Posterior cingulate gyrus (tissue), 11 donors: Measurements from ENCODE around the gene PCDHGB4.
"Not testable (repeated sequence)": the region's sequence is repeated elsewhere in the genome, so short reads cannot be mapped to it uniquely, and the experiment has no call there.

ENCODE experiments used
- DNase-seq, 10 donors: peaks; one replicate each; pipeline versions ENCODE4 v3.0.0 to v3.0.0-alpha.2; 2020 to 2021; ENCODE audit warnings: mixed read lengths in 3 of 10
- intact Hi-C: fragments of 100-400 bp; cut with DNase I; formaldehyde crosslinking; loops from one replicate; pipeline ENCODE4 v1.15.1; 2023

PCDHGB4 gene

DNA sequence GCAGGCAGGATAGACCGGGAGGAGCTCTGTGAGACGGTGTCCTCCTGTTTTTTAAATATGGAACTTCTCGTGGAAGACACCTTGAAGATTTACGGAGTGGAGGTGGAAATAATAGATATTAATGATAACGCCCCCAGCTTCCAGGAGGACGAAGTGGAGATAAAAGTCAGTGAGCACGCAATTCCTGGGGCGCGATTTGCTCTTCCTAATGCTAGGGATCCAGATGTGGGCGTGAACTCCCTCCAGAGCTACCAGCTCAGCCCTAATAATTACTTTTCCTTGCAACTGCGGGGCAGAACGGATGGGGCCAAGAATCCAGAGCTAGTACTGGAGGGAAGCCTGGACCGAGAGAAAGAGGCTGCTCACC is 34.0 kb downstream of the PCDHGB4 start:
- intact Hi-C loops, result no loop called here
- no peak for DNase-seq

DNA sequence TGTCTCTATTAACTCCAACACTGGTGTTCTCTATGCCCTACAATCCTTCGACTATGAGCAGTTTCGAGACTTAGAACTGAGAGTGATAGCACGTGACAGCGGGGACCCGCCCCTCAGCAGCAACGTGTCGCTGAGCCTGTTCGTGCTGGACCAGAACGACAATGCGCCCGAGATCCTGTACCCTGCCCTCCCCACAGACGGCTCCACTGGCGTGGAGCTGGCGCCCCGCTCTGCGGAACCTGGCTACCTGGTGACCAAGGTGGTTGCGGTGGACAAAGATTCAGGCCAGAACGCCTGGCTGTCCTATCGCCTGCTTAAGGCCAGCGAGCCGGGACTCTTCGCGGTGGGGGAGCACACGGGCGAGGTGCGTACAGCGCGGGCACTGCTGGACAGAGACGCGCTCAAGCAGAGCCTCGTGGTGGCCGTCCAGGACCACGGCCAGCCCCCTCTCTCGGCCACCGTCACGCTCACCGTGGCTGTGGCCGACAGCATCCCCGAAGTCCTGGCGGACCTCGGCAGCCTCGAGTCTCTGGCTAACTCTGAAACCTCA is 35.3 kb downstream of the PCDHGB4 start:
- intact Hi-C loops, result no loop called here
- peak in 2 of 10 donors; percentile 59 for DNase-seq

DNA sequence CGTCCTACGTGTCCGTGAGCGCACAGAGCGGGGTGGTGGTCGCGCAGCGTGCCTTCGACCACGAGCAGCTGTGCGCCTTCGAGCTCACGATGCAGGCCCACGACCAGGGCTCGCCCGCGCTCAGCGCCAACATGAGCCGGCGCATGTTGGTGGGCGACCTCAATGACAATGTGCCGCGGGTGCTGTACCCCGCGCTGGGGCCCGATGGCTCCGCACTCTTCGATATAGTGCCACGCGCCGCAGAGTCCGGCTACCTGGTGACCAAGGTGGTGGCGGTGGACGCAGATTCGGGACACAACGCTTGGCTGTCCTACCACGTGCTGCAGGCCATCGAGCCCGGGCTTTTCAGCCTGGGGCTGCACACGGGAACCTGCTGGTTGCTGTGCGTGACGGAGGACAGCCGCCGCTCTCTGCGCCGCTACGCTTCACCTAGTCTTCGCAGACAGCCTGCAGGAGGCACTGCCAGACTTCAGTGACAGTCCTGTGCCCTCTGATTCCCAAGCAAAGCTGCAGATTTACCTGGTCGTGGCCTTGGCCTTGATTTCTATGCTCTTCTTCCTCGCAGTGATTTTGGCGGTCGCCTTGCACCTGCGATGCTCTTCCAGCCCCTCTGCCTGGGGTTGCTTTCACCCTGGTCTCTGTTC is 40.4 kb downstream of the PCDHGB4 start:
- intact Hi-C loops, result no loop called here
- no peak for DNase-seq

DNA sequence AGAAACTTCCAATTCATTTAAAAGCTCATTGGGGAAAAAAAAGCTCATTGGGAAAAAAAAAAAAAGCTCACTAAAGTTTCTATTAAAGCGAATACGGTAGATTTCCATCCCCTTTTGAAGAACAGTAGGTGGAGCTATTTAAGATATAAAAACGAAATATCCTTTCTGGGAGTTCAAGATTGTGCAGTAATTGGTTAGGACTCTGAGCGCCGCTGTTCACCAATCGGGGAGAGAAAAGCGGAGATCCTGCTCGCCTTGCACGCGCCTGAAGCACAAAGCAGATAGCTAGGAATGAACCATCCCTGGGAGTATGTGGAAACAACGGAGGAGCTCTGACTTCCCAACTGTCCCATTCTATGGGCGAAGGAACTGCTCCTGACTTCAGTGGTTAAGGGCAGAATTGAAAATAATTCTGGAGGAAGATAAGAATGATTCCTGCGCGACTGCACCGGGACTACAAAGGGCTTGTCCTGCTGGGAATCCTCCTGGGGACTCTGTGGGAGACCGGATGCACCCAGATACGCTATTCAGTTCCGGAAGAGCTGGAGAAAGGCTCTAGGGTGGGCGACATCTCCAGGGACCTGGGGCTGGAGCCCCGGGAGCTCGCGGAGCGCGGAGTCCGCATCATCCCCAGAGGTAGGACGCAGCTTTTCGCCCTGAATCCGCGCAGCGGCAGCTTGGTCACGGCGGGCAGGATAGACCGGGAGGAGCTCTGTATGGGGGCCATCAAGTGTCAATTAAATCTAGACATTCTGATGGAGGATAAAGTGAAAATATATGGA is 43.0 kb downstream of the PCDHGB4 start, which contains the start of gene PCDHGA12:
PCDHGA12 (plus strand) TSS at position 176 of the 782 bp plus-strand sequence; CDS start at position 429, 253 bp downstream.
- intact Hi-C loops, result no loop called here
- DNase-seq, result peak in 1 of 10 donors; percentile 87

DNA sequence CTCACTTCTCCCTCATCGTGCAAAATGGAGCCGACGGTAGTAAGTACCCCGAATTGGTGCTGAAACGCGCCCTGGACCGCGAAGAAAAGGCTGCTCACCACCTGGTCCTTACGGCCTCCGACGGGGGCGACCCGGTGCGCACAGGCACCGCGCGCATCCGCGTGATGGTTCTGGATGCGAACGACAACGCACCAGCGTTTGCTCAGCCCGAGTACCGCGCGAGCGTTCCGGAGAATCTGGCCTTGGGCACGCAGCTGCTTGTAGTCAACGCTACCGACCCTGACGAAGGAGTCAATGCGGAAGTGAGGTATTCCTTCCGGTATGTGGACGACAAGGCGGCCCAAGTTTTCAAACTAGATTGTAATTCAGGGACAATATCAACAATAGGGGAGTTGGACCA is 43.8 kb downstream of the PCDHGB4 start:
- intact Hi-C loops, result no loop called here

DNA sequence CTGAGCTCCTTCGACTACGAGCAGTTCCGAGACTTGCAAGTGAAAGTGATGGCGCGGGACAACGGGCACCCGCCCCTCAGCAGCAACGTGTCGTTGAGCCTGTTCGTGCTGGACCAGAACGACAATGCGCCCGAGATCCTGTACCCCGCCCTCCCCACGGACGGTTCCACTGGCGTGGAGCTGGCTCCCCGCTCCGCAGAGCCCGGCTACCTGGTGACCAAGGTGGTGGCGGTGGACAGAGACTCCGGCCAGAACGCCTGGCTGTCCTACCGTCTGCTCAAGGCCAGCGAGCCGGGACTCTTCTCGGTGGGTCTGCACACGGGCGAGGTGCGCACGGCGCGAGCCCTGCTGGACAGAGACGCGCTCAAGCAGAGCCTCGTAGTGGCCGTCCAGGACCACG is 44.8 kb downstream of the PCDHGB4 start:
- intact Hi-C loops, DNase-seq: not testable (repeated sequence)

More for the DNA sequence above, 43.8 kb downstream of the PCDHGB4 start:
- peak in 1 of 10 donors; percentile 82 for DNase-seq

DNA sequence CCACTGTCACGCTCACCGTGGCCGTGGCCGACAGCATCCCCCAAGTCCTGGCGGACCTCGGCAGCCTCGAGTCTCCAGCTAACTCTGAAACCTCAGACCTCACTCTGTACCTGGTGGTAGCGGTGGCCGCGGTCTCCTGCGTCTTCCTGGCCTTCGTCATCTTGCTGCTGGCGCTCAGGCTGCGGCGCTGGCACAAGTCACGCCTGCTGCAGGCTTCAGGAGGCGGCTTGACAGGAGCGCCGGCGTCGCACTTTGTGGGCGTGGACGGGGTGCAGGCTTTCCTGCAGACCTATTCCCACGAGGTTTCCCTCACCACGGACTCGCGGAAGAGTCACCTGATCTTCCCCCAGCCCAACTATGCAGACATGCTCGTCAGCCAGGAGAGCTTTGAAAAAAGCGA is 45.2 kb downstream of the PCDHGB4 start:
- intact Hi-C loops, DNase-seq: not testable (repeated sequence)

DNA sequence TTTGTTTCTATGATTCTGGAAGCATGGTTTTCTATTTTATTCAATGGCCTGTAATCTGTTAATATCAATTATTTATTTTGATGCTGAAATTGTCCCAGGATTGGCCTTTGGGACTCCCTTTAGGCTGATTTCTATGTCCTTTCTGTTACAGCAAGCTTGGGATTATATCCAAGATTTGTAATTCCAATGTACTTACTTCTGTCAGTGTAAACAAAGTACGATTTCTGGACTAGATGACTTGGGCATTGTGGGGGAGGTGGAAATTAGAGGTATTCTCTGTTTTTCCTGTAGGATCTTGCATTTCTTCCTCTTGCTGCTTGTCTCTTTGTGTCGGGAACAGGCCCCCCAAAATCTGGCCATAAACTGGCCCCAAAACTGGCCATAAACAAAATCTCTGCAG is 46.5 kb downstream of the PCDHGB4 start:
- DNase-seq, result no peak
- intact Hi-C loops, result no loop called here

DNA sequence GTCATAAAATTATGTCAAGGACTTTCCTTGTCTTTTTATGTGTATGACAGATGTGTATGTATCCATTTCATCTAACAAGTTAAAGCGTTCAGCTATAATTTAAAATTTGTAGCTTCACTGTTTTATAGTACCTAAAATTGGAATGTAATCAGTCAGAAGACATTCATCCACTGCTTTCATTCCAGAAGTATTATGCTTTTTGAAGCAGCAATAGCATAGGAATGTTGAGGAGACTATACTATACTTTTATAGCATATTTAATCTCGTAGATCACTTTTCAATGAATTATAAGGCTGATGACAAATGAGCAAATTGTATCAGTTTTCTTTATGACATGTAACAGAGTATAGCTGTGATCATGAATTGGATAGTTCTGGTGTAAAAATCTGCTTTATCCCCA is 49.7 kb downstream of the PCDHGB4 start:
- DNase-seq, result no peak
- intact Hi-C loops, result no loop called here

DNA sequence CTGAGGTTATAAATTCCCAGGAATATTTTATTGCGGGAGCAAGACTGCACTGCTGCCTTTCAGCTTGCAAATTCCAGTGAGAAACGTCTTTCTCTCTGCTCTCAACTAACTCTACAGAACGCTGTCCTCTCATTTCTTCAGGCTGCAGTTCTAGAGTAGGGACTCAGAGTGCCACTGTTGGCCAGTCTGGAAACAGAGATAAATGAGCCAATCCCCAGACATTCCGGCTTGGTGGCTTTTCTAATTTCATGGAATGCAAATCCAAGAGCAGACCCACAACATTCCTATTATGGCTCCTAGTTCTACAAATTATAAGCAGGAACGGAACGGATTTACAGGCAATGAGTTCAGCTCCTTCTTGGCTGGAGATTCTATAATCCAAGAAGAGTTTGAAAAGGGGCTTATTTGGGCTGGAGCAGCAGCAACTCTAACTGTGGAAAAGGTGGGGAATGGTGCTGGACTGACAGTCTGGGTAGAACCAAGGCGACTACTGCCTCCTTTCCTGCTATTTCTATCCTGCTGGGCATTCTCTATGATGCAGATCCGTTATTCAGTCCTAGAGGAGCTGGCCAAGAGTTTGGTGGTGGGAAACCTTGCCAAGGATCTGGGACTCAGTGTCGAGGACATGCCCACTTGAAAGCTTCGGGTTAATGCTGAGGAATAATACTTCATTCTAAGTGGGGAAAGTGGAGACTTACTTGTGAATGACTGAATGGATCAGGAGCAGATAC is 52.1 kb downstream of the PCDHGB4 start:
- DNase-seq, result no peak
- intact Hi-C loops, result no loop called here
